Measurements from ENCODE around the gene PECR. TPM values are rescaled to one million over a fixed set of nuclear protein-coding genes. Genes with fewer than 3 reads are reported as not detected.

The PECR gene
- total and polyA plus RNA-seq, 2 of the 4 experiments (the other 2 are of a cell fraction), result 11.4 to 17.7 TPM

- WGBS, 2 experiments (ENCODE audit: extremely low coverage in 2 of 2, insufficient read length in 1 of 2), result 80% methylated on average over 1 of the region's 2 CpGs; no CpG with 5 or more reads in 1 of the 2 experiments
- in situ Hi-C loops (cut with MboI; ENCODE audit: low sequenced_read_pairs), result no loop called here
- POLR2A ChIA-PET (ENCODE audit: unreplicated experiment), result no interaction called here
These were observed 83.0 kb downstream of the PECR start for GRCh38 chr2:215998636-215999035.

More at GRCh38 chr2:215998636-215999035, 83.0 kb downstream of the PECR start:
- Histone ChIP-seq H3K9me3 (ENCODE audit: control insufficient read depth, insufficient read depth, low read length) (no peaks in the 10 kb centered on the region), H3K9me1 (ENCODE audit: insufficient read depth, low read length) (no peaks in the 10 kb centered on the region; the same call in 1 of the 2 replicates), H2BK5ac (ENCODE audit: low read depth, low read length, poor library complexity, severe bottlenecking) (no peak overlapping the region), H2AK9ac (replicated peaks; ENCODE audit: low read depth, low read length, poor library complexity) (no peak overlapping the region), H4K20me1 (ENCODE audit: insufficient read depth, low read length) (no peaks in the 10 kb centered on the region), H2BK15ac (ENCODE audit: low read depth, low read length) (no peak overlapping the region), H4K8ac (ENCODE audit: low read depth in 2 of 2, low read length in 2 of 2) (no peak overlapping the region), H3K4me2 (ENCODE audit: low read depth, low read length) (no peak overlapping the region), H3K9ac (ENCODE audit: low read depth, low read length) (no peak overlapping the region), H2AK5ac (ENCODE audit: low read depth, low read length) (no peak overlapping the region), H3K27me3 (ENCODE audit: control insufficient read depth, insufficient read depth, low read length) (no peaks in the 10 kb centered on the region), H3K36me3 (ENCODE audit: control insufficient read depth, insufficient read depth, low read length) (no peaks in the 10 kb centered on the region), H3K14ac (replicated peaks; ENCODE audit: low read depth, low read length) (no peak overlapping the region), H3K4ac (ENCODE audit: low read depth, low read length) (no peak overlapping the region), H2BK20ac (ENCODE audit: low read depth, low read length) (no peak overlapping the region), H3K4me3 (ENCODE audit: insufficient read depth, low read depth, low read length) (no peak overlapping the region), H2AFZ (replicated peaks; ENCODE audit: low read length, poor library complexity) (no peak overlapping the region), H3K4me1 (ENCODE audit: control insufficient read depth, insufficient read depth, low read length) (no peaks in the 10 kb centered on the region), H3K56ac (ENCODE audit: extremely low read depth, insufficient read depth, low read length) (no peak overlapping the region), H2BK120ac (ENCODE audit: low read depth, low read length) (no peak overlapping the region), H4K91ac (ENCODE audit: insufficient read depth, low read depth, low read length) (no peak overlapping the region), H3K23ac (ENCODE audit: low read depth, low read length) (no peak overlapping the region), H3K18ac (ENCODE audit: low read depth, low read length) (no peak overlapping the region), H3K79me1 (ENCODE audit: low read depth in 1 of 2, low read length in 2 of 2) (no peaks in the 10 kb centered on the region), H4K5ac (ENCODE audit: low read depth, low read length) (no peak overlapping the region), H3K27ac (ENCODE audit: insufficient read depth, low read length) (no peak overlapping the region)
- ATAC-seq (ENCODE audit: low read depth) (no peak), DNase-seq (no peak)
- intact Hi-C loops (cut with micrococcal nuclease) (no loop called here), dilution Hi-C loops (cut with HindIII; ENCODE audit: low sequenced_read_pairs, unreplicated experiment) (no loop called here)
- TF ChIP-seq USF2 (IDR thresholded peaks at IDR 0.05; ENCODE audit: low read depth, low read length) (no peak), POLR2A (IDR thresholded peaks at IDR 0.05; ENCODE audit: low read depth, low read length) (no peak), CHD1 (IDR thresholded peaks at IDR 0.05; ENCODE audit: low read depth, low read length) (no peak), RFX5 (IDR thresholded peaks at IDR 0.05; ENCODE audit: low read depth, low read length) (no peak)
- no TSS peak for BruUV-seq (replicated peaks)
- CTCF ChIA-PET, result no interaction called here

Measured in IMR-90 (cell line).